GM19193 (cell line): ENCODE measurements around the gene CASQ1.

ENCODE experiments used
- POLR2A ChIP-seq: IDR thresholded peaks from 4 replicates; pipeline ENCODE4 v1.6.1; 2011; ENCODE audit not compliant: insufficient read depth, insufficient read length; ENCODE audit errors: extremely low read depth

The CASQ1 gene

GRCh38 chr1:160162931-160163330 is 27.4 kb upstream of the CASQ1 start:
- TF ChIP-seq POLR2A, result no peak

- TF ChIP-seq POLR2A, result no peak
Measured at GRCh38 chr1:160163615-160164014, 26.8 kb upstream of the CASQ1 start.

GRCh38 chr1:160164121-160164520 is 26.3 kb upstream of the CASQ1 start:
- TF ChIP-seq POLR2A, result no peak

- no peak for TF ChIP-seq POLR2A
Measured at GRCh38 chr1:160166166-160166868, 24.1 kb upstream of the CASQ1 start.

- no peak for TF ChIP-seq POLR2A
Measured at GRCh38 chr1:160167056-160167455, 23.3 kb upstream of the CASQ1 start.

- no peak for TF ChIP-seq POLR2A
Measured at GRCh38 chr1:160167580-160167979, 22.8 kb upstream of the CASQ1 start.

GRCh38 chr1:160168016-160168415 is 22.4 kb upstream of the CASQ1 start:
- no peak for TF ChIP-seq POLR2A

GRCh38 chr1:160168609-160169369 is 21.6 kb upstream of the CASQ1 start:
- TF ChIP-seq POLR2A, result no peak

GRCh38 chr1:160169553-160170399 is 20.6 kb upstream of the CASQ1 start:
- TF ChIP-seq POLR2A, result no peak

GRCh38 chr1:160171354-160171753 is 19.0 kb upstream of the CASQ1 start:
- TF ChIP-seq POLR2A, result no peak

- TF ChIP-seq POLR2A, result no peak
Measured at GRCh38 chr1:160171980-160172379, 18.4 kb upstream of the CASQ1 start.

- no peak for TF ChIP-seq POLR2A
Measured at GRCh38 chr1:160177231-160177630, 13.1 kb upstream of the CASQ1 start.

- TF ChIP-seq POLR2A, result no peak
Measured at GRCh38 chr1:160177667-160178066, 12.7 kb upstream of the CASQ1 start.

GRCh38 chr1:160178731-160179130 is 11.6 kb upstream of the CASQ1 start:
- TF ChIP-seq POLR2A, result no peak

- no peak for TF ChIP-seq POLR2A
Measured at GRCh38 chr1:160179336-160179735, 11.0 kb upstream of the CASQ1 start.
